Activated naive CD8-positive, alpha-beta T cell treated with anti-CD3 and anti-CD28 coated beads, Interleukin-2, amount 10 ng/mL, durations not matched to agents 7 days and 5 days (primary cell): ENCODE data around the gene ARHGAP18. TPM values are rescaled to one million over a fixed set of nuclear protein-coding genes. Genes with fewer than 3 reads are reported as not detected.

Source experiments
- ATAC-seq: fragments of 150-1000 bp; cut with Tn5 transposase; one replicate; pipeline ENCODE4 v1.10.0; 2021; ENCODE audit warnings: low read depth, moderate library complexity
- POLR2A ChIA-PET: fragments of 350-600 bp; sonication (Branson Sonifier 250); formaldehyde crosslinking; loops from one replicate; lab custom pipeline; 2021; ENCODE audit warnings: antibody characterized with exemption; lab: Charles Lee
- DNase-seq: peaks from one replicate; pipeline ENCODE4 v3.0.0; 2021
- H3K27ac Mint-ChIP-seq: one replicate; pipeline ENCODE4 v1.8.0; 2022; ENCODE audit warnings: mild to moderate bottlenecking, mixed read lengths
- H3K27me3 Mint-ChIP-seq: one replicate; pipeline ENCODE4 v1.8.0; 2022; ENCODE audit warnings: mild to moderate bottlenecking, moderate library complexity, mixed read lengths
- H3K36me3 Mint-ChIP-seq: one replicate; pipeline ENCODE4 v1.8.0; 2021; ENCODE audit warnings: mild to moderate bottlenecking, mixed read lengths
- H3K4me1 Mint-ChIP-seq: one replicate; pipeline ENCODE4 v1.8.0; 2021; ENCODE audit warnings: mixed read lengths
- H3K4me3 Mint-ChIP-seq: one replicate; pipeline ENCODE4 v1.8.0; 2022; ENCODE audit warnings: mild to moderate bottlenecking, moderate library complexity, mixed read lengths
- H3K9me3 Mint-ChIP-seq: one replicate; pipeline ENCODE4 v1.8.0; 2021; ENCODE audit warnings: mixed read lengths
- total RNA-seq, 2 experiments: library from RNA; stranded (reverse); gene quantifications; one replicate each; pipeline ENCODE4 v1.2.3, GENCODE V29; 2021

Gene ARHGAP18
- total RNA-seq, 2 experiments from 2014 or later = 12.1 to 12.7 TPM

- Mint-ChIP-seq H3K4me3 (no peak overlapping the region), H3K27me3 (no peaks in the 10 kb centered on the region), H3K9me3 (no peaks in the 10 kb centered on the region), H3K4me1 (no peaks in the 10 kb centered on the region), H3K27ac (peak overlapping the region; percentile 18), H3K36me3 (peaks cover 3% of the 10 kb centered on the region)
- POLR2A ChIA-PET = interaction anchor here (0.6 to 0.7 kb wide), 2 partner anchors 130 to 133 kb away, joined by 3 to 4 read pairs; no protein-coding TSS in a partner anchor
- ATAC-seq (no peak), DNase-seq (no peak)
These were observed 108.7 kb downstream of the ARHGAP18 start for GRCh38 chr6:129601323-129601722.

GRCh38 chr6:129599467-129599866, 110.5 kb downstream of the ARHGAP18 start:
- ATAC-seq (no peak), DNase-seq (no peak)
- POLR2A ChIA-PET = no interaction called here
- Mint-ChIP-seq H3K4me3 (no peak overlapping the region), H3K9me3 (no peaks in the 10 kb centered on the region), H3K4me1 (no peaks in the 10 kb centered on the region), H3K27me3 (no peaks in the 10 kb centered on the region), H3K27ac (no peak overlapping the region), H3K36me3 (peaks cover 3% of the 10 kb centered on the region)

- no peak overlapping the region for H3K4me3 Mint-ChIP-seq
- H3K36me3 Mint-ChIP-seq = peaks cover 3% of the 10 kb centered on the region
- DNase-seq (no peak), ATAC-seq (peak; percentile 60)
- no peak overlapping the region for H3K27ac Mint-ChIP-seq
- H3K4me1 Mint-ChIP-seq = no peaks in the 10 kb centered on the region
- H3K27me3 Mint-ChIP-seq = no peaks in the 10 kb centered on the region
- POLR2A ChIA-PET = interaction anchor here (1.6 kb wide), 1 partner anchor 132 kb away, joined by 4 read pairs; no protein-coding TSS in a partner anchor
- H3K9me3 Mint-ChIP-seq = no peaks in the 10 kb centered on the region
These were observed 111.5 kb downstream of the ARHGAP18 start for GRCh38 chr6:129598244-129599187.

- POLR2A ChIA-PET = interaction anchor here (1.6 kb wide), 1 partner anchor 133 kb away, joined by 4 read pairs; no protein-coding TSS in a partner anchor
- Mint-ChIP-seq H3K4me1 (no peaks in the 10 kb centered on the region), H3K27me3 (no peaks in the 10 kb centered on the region), H3K9me3 (no peaks in the 10 kb centered on the region), H3K4me3 (no peak overlapping the region), H3K27ac (no peak overlapping the region), H3K36me3 (peaks cover 3% of the 10 kb centered on the region)
- DNase-seq (no peak), ATAC-seq (no peak)
These were observed 112.8 kb downstream of the ARHGAP18 start for GRCh38 chr6:129597023-129597713.

- H3K4me1 Mint-ChIP-seq = no peaks in the 10 kb centered on the region
- ATAC-seq (no peak), DNase-seq (no peak)
- H3K4me3 Mint-ChIP-seq = no peak overlapping the region
- no peaks in the 10 kb centered on the region for H3K27me3 Mint-ChIP-seq
- POLR2A ChIA-PET = no interaction called here
- H3K9me3 Mint-ChIP-seq = no peaks in the 10 kb centered on the region
- H3K36me3 Mint-ChIP-seq = peaks cover 3% of the 10 kb centered on the region
- no peak overlapping the region for H3K27ac Mint-ChIP-seq
These were observed 113.5 kb downstream of the ARHGAP18 start for GRCh38 chr6:129596522-129596921.

- Mint-ChIP-seq H3K9me3 (no peaks in the 10 kb centered on the region), H3K27me3 (no peaks in the 10 kb centered on the region), H3K4me3 (no peak overlapping the region), H3K27ac (no peak overlapping the region), H3K4me1 (no peaks in the 10 kb centered on the region), H3K36me3 (peaks cover 9% of the 10 kb centered on the region)
- ATAC-seq (no peak), DNase-seq (no peak)
- POLR2A ChIA-PET = no interaction called here
These were observed 116.8 kb downstream of the ARHGAP18 start for GRCh38 chr6:129593233-129593564.

GRCh38 chr6:129592516-129593232, 117.3 kb downstream of the ARHGAP18 start:
- Mint-ChIP-seq H3K9me3 (peaks cover 2% of the 10 kb centered on the region), H3K4me1 (no peaks in the 10 kb centered on the region), H3K27ac (no peak overlapping the region), H3K4me3 (no peak overlapping the region), H3K36me3 (peaks cover 14% of the 10 kb centered on the region), H3K27me3 (no peaks in the 10 kb centered on the region)
- POLR2A ChIA-PET = no interaction called here
- ATAC-seq (no peak), DNase-seq (no peak)

- no peaks in the 10 kb centered on the region for H3K4me1 Mint-ChIP-seq
- H3K27me3 Mint-ChIP-seq = no peaks in the 10 kb centered on the region
- H3K9me3 Mint-ChIP-seq = peaks cover 6% of the 10 kb centered on the region
- H3K36me3 Mint-ChIP-seq = peaks cover 28% of the 10 kb centered on the region
- ATAC-seq = no peak
- no peak overlapping the region for H3K4me3 Mint-ChIP-seq
- POLR2A ChIA-PET = interaction anchor here (0.6 kb wide), 1 partner anchor 42 kb away, joined by 3 read pairs; no protein-coding TSS in a partner anchor
- DNase-seq = no peak
- no peak overlapping the region for H3K27ac Mint-ChIP-seq
These were observed 119.5 kb downstream of the ARHGAP18 start for GRCh38 chr6:129590408-129591022.

GRCh38 chr6:129586815-129587214, 123.2 kb downstream of the ARHGAP18 start:
- ATAC-seq (no peak), DNase-seq (no peak)
- H3K9me3 Mint-ChIP-seq = peaks cover 6% of the 10 kb centered on the region
- peaks cover 29% of the 10 kb centered on the region for H3K36me3 Mint-ChIP-seq
- no peak overlapping the region for H3K27ac Mint-ChIP-seq
- no peaks in the 10 kb centered on the region for H3K27me3 Mint-ChIP-seq
- no peaks in the 10 kb centered on the region for H3K4me1 Mint-ChIP-seq
- H3K4me3 Mint-ChIP-seq = no peak overlapping the region
- POLR2A ChIA-PET = no interaction called here

- POLR2A ChIA-PET = no interaction called here
- ATAC-seq = no peak
- Mint-ChIP-seq H3K27me3 (no peaks in the 10 kb centered on the region), H3K4me3 (no peak overlapping the region), H3K9me3 (peaks cover 6% of the 10 kb centered on the region), H3K36me3 (peaks cover 24% of the 10 kb centered on the region), H3K4me1 (no peaks in the 10 kb centered on the region), H3K27ac (no peak overlapping the region)
- no peak for DNase-seq
These were observed 126.1 kb downstream of the ARHGAP18 start for GRCh38 chr6:129583866-129584265.

- Mint-ChIP-seq H3K27ac (no peak overlapping the region), H3K27me3 (no peaks in the 10 kb centered on the region), H3K9me3 (peaks cover 2% of the 10 kb centered on the region), H3K4me3 (no peak overlapping the region), H3K36me3 (peaks cover 6% of the 10 kb centered on the region), H3K4me1 (peaks cover 6% of the 10 kb centered on the region)
- DNase-seq = no peak
- no peak for ATAC-seq
- POLR2A ChIA-PET = no interaction called here
These were observed 131.7 kb downstream of the ARHGAP18 start for GRCh38 chr6:129578315-129578714.

- Mint-ChIP-seq H3K9me3 (peaks cover 2% of the 10 kb centered on the region), H3K27me3 (peaks cover 2% of the 10 kb centered on the region), H3K27ac (no peak overlapping the region), H3K4me3 (no peak overlapping the region), H3K36me3 (peaks cover 6% of the 10 kb centered on the region), H3K4me1 (peaks cover 6% of the 10 kb centered on the region)
- ATAC-seq (no peak), DNase-seq (no peak)
- POLR2A ChIA-PET = no interaction called here
These were observed 132.3 kb downstream of the ARHGAP18 start for GRCh38 chr6:129577691-129578090.

GRCh38 chr6:129576456-129576855, 133.5 kb downstream of the ARHGAP18 start:
- POLR2A ChIA-PET = no interaction called here
- no peak overlapping the region for H3K4me3 Mint-ChIP-seq
- peaks cover 6% of the 10 kb centered on the region for H3K4me1 Mint-ChIP-seq
- H3K36me3 Mint-ChIP-seq = peaks cover 8% of the 10 kb centered on the region
- peaks cover 2% of the 10 kb centered on the region for H3K27me3 Mint-ChIP-seq
- ATAC-seq (no peak), DNase-seq (no peak)
- H3K9me3 Mint-ChIP-seq = peaks cover 4% of the 10 kb centered on the region
- no peak overlapping the region for H3K27ac Mint-ChIP-seq
